Measurements from ENCODE around the gene RAET1L. TPM values are rescaled to one million over a fixed set of nuclear protein-coding genes. Genes with fewer than 3 reads are reported as not detected.

The RAET1L gene
- total and polyA plus RNA-seq, 2 donors (not counting 3 experiments of a cell fraction or from before 2014, with no cell fraction given), result not detected

DNA sequence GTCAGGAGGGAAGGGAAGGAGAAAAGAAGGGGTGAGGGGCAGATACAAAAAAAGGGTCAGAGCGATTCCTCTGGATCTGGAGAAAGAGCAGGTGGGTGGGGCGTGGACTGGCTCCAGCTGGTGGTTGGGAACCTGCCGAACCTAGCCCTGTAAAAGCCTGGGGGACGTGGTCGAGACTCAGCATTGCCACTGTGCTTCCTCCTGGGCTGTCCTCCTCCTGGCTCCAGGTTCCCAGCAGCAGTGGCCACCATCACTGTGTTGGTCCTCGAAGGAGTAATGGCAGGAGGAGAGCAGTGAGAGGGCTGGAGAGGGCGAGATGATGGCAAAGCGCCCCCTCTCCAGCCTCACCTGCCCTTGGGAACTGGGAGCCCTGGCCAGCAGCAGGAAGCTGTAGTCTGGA, 3.5 kb upstream of the RAET1L start:
- Histone ChIP-seq H3K4me1 (ENCODE audit: control insufficient read depth, extremely low read depth, insufficient read depth, low read length) (peaks cover 9% of the 10 kb centered on the region), H3K27me3 (ENCODE audit: control insufficient read depth in 2 of 2, insufficient read depth in 2 of 2, low read length in 2 of 2) (peaks cover 34 to 42% of the 10 kb centered on the region in 2 experiments), H3K36me3 (ENCODE audit: control insufficient read depth in 2 of 2, extremely low read depth in 1 of 2, insufficient read depth in 2 of 2, low read length in 2 of 2) (no peaks in the 10 kb centered on the region), H2AFZ (ENCODE audit: low read depth, low read length) (no peak overlapping the region), H3K9me3 (replicated peaks; ENCODE audit: control insufficient read depth, insufficient read depth, low read length) (no peaks in the 10 kb centered on the region), H3K79me2 (ENCODE audit: control insufficient read depth, insufficient read depth, low read length) (no peaks in the 10 kb centered on the region), H3K9me1 (replicated peaks; ENCODE audit: control insufficient read depth, extremely low read depth, insufficient read depth, low read length) (no peaks in the 10 kb centered on the region), H3K4me3 (replicated peaks in 1 of 3; ENCODE audit: insufficient read depth in 1 of 3, low read depth in 1 of 3, low read length in 3 of 3) (no peak overlapping the region), H4K20me1 (replicated peaks; ENCODE audit: control insufficient read depth, extremely low read depth, insufficient read depth, low read length) (no peaks in the 10 kb centered on the region), H3K4me2 (ENCODE audit: insufficient read depth, low read length) (no peak overlapping the region), H3K27ac (ENCODE audit: insufficient read depth, low read depth, low read length) (no peak overlapping the region), H3K9ac (replicated peaks; ENCODE audit: extremely low read depth, insufficient read depth, low read length) (no peak overlapping the region)
- ChIA-PET CTCF (interaction anchor here (1.5 kb wide), 1 partner anchor 12 kb away, joined by 4 read pairs; no protein-coding TSS in a partner anchor), POLR2A (no interaction called here)
- dilution Hi-C loops (cut with MboI; ENCODE audit: extremely low pct_ligation_motif_present, low sequenced_read_pairs) (no loop called here), intact Hi-C loops (cut with micrococcal nuclease) (no loop called here)
- BruUV-seq (replicated peaks), result no TSS peak
- TF ChIP-seq EZH2 (IDR thresholded peaks at IDR 0.05; ENCODE audit: borderline replicate concordance, low read depth, low read length, severe bottlenecking), result no peak
- TF ChIP-seq POLR2A (IDR thresholded peaks at IDR 0.05; ENCODE audit: low read depth, low read length), result no peak
- TF ChIP-seq POLR2AphosphoS5 (IDR thresholded peaks at IDR 0.05; ENCODE audit: insufficient read depth, low read depth, low read length), result no peak
- TF ChIP-seq, protein P1, sequence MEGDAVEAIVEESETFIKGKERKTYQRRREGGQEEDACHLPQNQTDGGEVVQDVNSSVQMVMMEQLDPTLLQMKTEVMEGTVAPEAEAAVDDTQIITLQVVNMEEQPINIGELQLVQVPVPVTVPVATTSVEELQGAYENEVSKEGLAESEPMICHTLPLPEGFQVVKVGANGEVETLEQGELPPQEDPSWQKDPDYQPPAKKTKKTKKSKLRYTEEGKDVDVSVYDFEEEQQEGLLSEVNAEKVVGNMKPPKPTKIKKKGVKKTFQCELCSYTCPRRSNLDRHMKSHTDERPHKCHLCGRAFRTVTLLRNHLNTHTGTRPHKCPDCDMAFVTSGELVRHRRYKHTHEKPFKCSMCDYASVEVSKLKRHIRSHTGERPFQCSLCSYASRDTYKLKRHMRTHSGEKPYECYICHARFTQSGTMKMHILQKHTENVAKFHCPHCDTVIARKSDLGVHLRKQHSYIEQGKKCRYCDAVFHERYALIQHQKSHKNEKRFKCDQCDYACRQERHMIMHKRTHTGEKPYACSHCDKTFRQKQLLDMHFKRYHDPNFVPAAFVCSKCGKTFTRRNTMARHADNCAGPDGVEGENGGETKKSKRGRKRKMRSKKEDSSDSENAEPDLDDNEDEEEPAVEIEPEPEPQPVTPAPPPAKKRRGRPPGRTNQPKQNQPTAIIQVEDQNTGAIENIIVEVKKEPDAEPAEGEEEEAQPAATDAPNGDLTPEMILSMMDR (IDR thresholded peaks at IDR 0.05; ENCODE audit: extremely low read depth in 1 of 2, insufficient read depth in 1 of 2, low read depth in 1 of 2, low read length in 2 of 2), result no peak
- TF ChIP-seq MYC (IDR thresholded peaks at IDR 0.05; ENCODE audit: low read depth, low read length), result no peak
- TF ChIP-seq FOS (IDR thresholded peaks at IDR 0.05; ENCODE audit: borderline replicate concordance, insufficient read depth, low read length), result no peak
- no peak for TF ChIP-seq JUN (IDR thresholded peaks at IDR 0.05; ENCODE audit: borderline replicate concordance, insufficient read depth, insufficient read length, low read depth)
- TF ChIP-seq, protein P2, sequence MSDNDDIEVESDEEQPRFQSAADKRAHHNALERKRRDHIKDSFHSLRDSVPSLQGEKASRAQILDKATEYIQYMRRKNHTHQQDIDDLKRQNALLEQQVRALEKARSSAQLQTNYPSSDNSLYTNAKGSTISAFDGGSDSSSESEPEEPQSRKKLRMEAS (IDR thresholded peaks at IDR 0.05; ENCODE audit: insufficient read depth, insufficient read length), result no peak
- TF ChIP-seq GATA2 (IDR thresholded peaks at IDR 0.05; ENCODE audit: insufficient read depth, insufficient read length, low read depth, low read length), result no peak
- DNase-seq (ENCODE audit: low read depth, low spot score), result no peak
- FAIRE-seq, result no peak
